GM23248 (cell line): Measurements from ENCODE around the gene TMEM50B. TPM values are rescaled to one million over a fixed set of nuclear protein-coding genes. Genes with fewer than 3 reads are reported as not detected.

Experiments
- DNase-seq: peaks from one replicate; pipeline ENCODE4 v3.0.0-alpha.2; 2015
- H2AFZ ChIP-seq: fragments of 200-600 bp; sonication (generic); 2 replicates; pipeline ENCODE4 v1.6.1; 2016; ENCODE audit warnings: antibody characterized with exemption
- H3F3A ChIP-seq: fragments of 200-600 bp; sonication (generic); 2 replicates; pipeline ENCODE4 v1.6.1; 2016; ENCODE audit warnings: mild to moderate bottlenecking, antibody characterized with exemption, mixed run types; ENCODE audit not compliant: insufficient read depth
- H3K27ac ChIP-seq: fragments of 200-600 bp; sonication (generic); 2 replicates; pipeline ENCODE4 v1.5.1; 2016; ENCODE audit warnings: mild to moderate bottlenecking
- H3K27me3 ChIP-seq: fragments of 200-600 bp; sonication (generic); replicated peaks from 2 replicates; pipeline ENCODE4 v1.6.1; 2016; ENCODE audit warnings: mild to moderate bottlenecking; ENCODE audit not compliant: insufficient read depth
- H3K36me3 ChIP-seq: fragments of 200-600 bp; sonication (generic); 2 replicates; pipeline ENCODE4 v1.6.1; 2016; ENCODE audit warnings: low read depth, mild to moderate bottlenecking
- H3K4me1 ChIP-seq: fragments of 200-600 bp; sonication (generic); 2 replicates; pipeline ENCODE4 v1.6.1; 2016; ENCODE audit warnings: mild to moderate bottlenecking; ENCODE audit not compliant: insufficient read depth
- H3K4me2 ChIP-seq: fragments of 200-600 bp; sonication (generic); one replicate; pipeline ENCODE4 v1.6.1; 2016; ENCODE audit warnings: mild to moderate bottlenecking; ENCODE audit not compliant: unreplicated experiment
- H3K4me3 ChIP-seq: fragments of 200-600 bp; sonication (generic); 2 replicates; pipeline ENCODE4 v1.5.1; 2016; ENCODE audit warnings: mild to moderate bottlenecking
- H3K79me2 ChIP-seq: fragments of 200-600 bp; sonication (generic); 2 replicates; pipeline ENCODE4 v1.6.1; 2016; ENCODE audit warnings: mild to moderate bottlenecking; ENCODE audit not compliant: insufficient read depth
- H3K9ac ChIP-seq: fragments of 200-600 bp; sonication (generic); 2 replicates; pipeline ENCODE4 v1.6.1; 2016; ENCODE audit warnings: mild to moderate bottlenecking
- H3K9me2 ChIP-seq: fragments of 200-600 bp; sonication (generic); 2 replicates; pipeline ENCODE4 v1.6.1; 2016; ENCODE audit warnings: mixed run types, mild to moderate bottlenecking, moderate library complexity; ENCODE audit not compliant: insufficient read depth
- H3K9me3 ChIP-seq: fragments of 200-600 bp; sonication (generic); one replicate; pipeline ENCODE4 v1.6.1; 2017; ENCODE audit warnings: low read depth
- H4K20me1 ChIP-seq: fragments of 200-600 bp; sonication (generic); 2 replicates; pipeline ENCODE4 v1.6.0; 2016; ENCODE audit not compliant: insufficient read depth
- EZH2 ChIP-seq: fragments of 200-600 bp; sonication (generic); IDR thresholded peaks from 2 replicates; pipeline ENCODE4 v1.6.1; 2018; ENCODE audit warnings: antibody characterized with exemption, mild to moderate bottlenecking; ENCODE audit not compliant: insufficient read depth, poor library complexity, severe bottlenecking
- EZH2phosphoT487 ChIP-seq: fragments of 200-600 bp; sonication (generic); IDR thresholded peaks from 2 replicates; pipeline ENCODE4 v1.6.1; 2018; ENCODE audit warnings: antibody characterized with exemption, moderate library complexity, mild to moderate bottlenecking, low read depth; ENCODE audit not compliant: insufficient read depth
- whole genome bisulfite sequencing, 2 experiments: methylation state at CpG; one replicate each; pipeline ENCODE4 v1.1.6; 2015 to 2017; ENCODE audit warnings: low lambda C conversion rate in 2 of 2, low coverage in 1 of 2; ENCODE audit errors: missing lambda C conversion rate in 2 of 2; 5-methylcytosine and 5-hydroxymethylcytosine counted together
- in situ Hi-C: fragments of 300-500 bp; cut with MboI; formaldehyde crosslinking; loops from 2 replicates; pipeline ENCODE4 v1.15.0; 2020
- polyA plus RNA-seq: library from polyadenylated mRNA; unstranded; fragments of >200 nt; fragmentation: Nextera tagmentation; extraction: Ambion mirVana; gene quantifications from 2 replicates; pipeline ENCODE4 v1.2.1, GENCODE V29; 2016
- total RNA-seq: library from RNA; depleted of rRNA; stranded (reverse); fragments of >200 nt; shearing (Covaris generic); gene quantifications from 2 replicates; pipeline ENCODE4 v1.2.3, GENCODE V29; 2014

The TMEM50B gene
- total and polyA plus RNA-seq, 2 experiments from 2014 or later: 35.1 to 43.9 TPM

DNA sequence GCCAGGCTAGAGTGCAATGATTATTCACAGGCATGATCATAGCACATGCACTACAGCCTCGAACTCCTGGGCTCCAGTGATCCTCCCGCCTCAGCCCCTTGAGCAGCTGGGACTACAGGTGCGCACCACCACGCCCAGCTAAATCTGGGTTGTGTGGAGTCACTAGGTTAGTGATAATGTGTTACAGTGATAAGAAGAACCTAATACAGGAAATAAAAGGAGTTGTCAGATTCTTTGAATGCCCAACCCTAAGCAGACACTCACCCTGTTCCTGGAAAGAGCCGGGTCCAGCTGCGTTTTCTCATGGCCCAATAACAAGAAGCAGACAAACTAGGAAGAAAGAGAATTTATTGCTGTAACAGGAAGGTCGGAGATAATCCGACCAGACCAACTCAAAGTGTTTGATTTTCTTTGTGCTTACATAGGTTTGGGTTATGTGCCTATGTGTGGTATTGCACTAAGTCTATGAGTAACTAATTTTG, 67.8 kb downstream of the TMEM50B start:
- Histone ChIP-seq H4K20me1 (no peaks in the 10 kb centered on the region; the same call in 1 of the 2 replicates), H3K27me3 (no peaks in the 10 kb centered on the region), H2AFZ (no peak overlapping the region), H3K4me2 (no peak overlapping the region), H3K27ac (no peak overlapping the region), H3K9me2 (no peaks in the 10 kb centered on the region), H3K36me3 (peaks cover 27% of the 10 kb centered on the region; the same call in 1 of the 2 replicates), H3K4me3 (no peak overlapping the region), H3K79me2 (peaks cover 100% of the 10 kb centered on the region), H3K9me3 (no peaks in the 10 kb centered on the region), H3F3A (peaks cover 20% of the 10 kb centered on the region), H3K4me1 (peaks cover 11% of the 10 kb centered on the region), H3K9ac (no peak overlapping the region)
- TF ChIP-seq EZH2phosphoT487: no peak
- TF ChIP-seq EZH2: no peak
- in situ Hi-C loops: no loop called here
- no peak for DNase-seq
- WGBS, 2 experiments: 57 to 61% methylated on average over 8 of the region's 8 CpGs

DNA sequence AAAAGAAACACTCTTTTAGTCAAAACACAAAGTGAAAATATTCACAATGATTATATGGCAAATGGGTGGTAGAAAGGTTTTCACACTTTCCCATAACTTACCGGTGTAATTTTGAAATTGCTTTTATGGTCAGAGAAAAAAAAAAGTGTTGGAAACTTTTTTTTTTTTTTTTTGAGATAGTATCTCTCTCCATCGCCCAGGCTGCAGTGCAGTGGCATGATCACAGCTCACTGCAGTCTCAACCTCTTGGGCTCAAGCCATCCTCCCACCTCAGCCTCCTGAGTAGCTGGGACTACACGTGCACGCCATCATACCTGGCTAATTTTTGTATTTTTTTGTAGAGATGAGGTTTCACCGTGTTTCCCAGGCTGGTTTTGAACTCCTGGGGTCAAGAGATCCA, 73.3 kb downstream of the TMEM50B start:
- H3K4me3 ChIP-seq: no peak overlapping the region
- H3K9me2 ChIP-seq: no peaks in the 10 kb centered on the region
- H3F3A ChIP-seq: peaks cover 44% of the 10 kb centered on the region
- H3K9me3 ChIP-seq: no peaks in the 10 kb centered on the region
- H3K27me3 ChIP-seq: no peaks in the 10 kb centered on the region
- in situ Hi-C loops: no loop called here
- H3K4me2 ChIP-seq: no peak overlapping the region
- H4K20me1 ChIP-seq: 0 out of 2 replicates have a peak, but pooled peaks cover 5% of the 10 kb centered on the region
- no peak overlapping the region; the same call in 1 of the 2 replicates for H3K27ac ChIP-seq
- peaks cover 3% of the 10 kb centered on the region; the same call in 1 of the 2 replicates for H3K36me3 ChIP-seq
- no peak overlapping the region for H2AFZ ChIP-seq
- H3K4me1 ChIP-seq: peaks cover 29% of the 10 kb centered on the region
- DNase-seq: no peak
- peaks cover 80% of the 10 kb centered on the region for H3K79me2 ChIP-seq
- WGBS, 2 experiments: 67 to 75% methylated on average over 5 of the region's 5 CpGs
- TF ChIP-seq EZH2phosphoT487 (no peak), EZH2 (no peak)
- no peak overlapping the region for H3K9ac ChIP-seq

DNA sequence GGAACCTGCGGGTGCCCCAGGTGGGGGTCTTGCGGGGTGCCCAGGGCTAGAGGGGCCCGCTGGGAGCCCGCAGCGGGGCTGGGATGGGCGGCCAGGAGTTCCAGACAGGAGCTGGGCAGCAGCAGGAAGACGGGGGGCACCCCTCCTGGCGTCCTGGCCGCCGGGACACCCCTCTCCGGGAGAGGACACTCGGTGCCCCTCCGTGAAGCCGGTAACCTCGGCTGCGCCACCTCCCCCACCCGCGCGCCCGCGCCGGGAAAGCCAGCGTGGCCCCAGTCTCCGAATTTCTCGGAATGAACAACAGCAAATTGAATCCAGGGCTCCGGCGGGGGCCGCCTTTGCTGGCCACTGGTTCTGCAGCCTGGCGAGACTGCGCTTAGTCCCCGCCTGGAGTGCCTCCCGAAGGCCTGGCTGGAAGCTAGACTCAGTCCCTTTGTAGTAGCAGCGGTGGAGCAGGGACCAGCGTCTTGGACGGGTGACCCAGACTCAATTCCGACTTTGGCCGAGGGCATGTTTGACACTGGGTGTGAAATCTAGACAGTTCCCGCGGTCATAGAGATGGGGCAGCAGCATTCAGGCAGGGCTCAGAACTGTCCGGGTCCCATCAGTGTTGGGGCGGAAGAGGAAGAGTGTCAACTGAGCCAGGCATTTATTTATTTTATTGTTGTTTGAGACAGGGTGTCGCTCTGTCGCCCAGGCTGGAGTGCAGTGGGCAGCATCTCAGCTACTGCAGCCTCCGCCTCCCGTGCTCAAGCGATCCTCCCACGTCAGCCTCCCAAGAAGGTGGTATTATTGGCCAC, 75.8 kb downstream of the TMEM50B start:
- H3K4me2 ChIP-seq: peak overlapping the region; percentile 94
- peak overlapping the region; percentile 97 for H3K9ac ChIP-seq
- peak overlapping the region; percentile 87 for H3K27ac ChIP-seq
- no peaks in the 10 kb centered on the region for H3K36me3 ChIP-seq
- WGBS, 2 experiments: 0 to 2% methylated on average over 28 to 40 of the region's 47 CpGs
- H2AFZ ChIP-seq: peak overlapping the region; percentile 64
- peaks cover 39% of the 10 kb centered on the region for H3F3A ChIP-seq
- H3K27me3 ChIP-seq: no peaks in the 10 kb centered on the region
- 0 out of 2 replicates have a peak, but pooled peaks cover 5% of the 10 kb centered on the region for H4K20me1 ChIP-seq
- H3K9me3 ChIP-seq: no peaks in the 10 kb centered on the region
- in situ Hi-C loops: no loop called here
- no peaks in the 10 kb centered on the region for H3K9me2 ChIP-seq
- H3K79me2 ChIP-seq: peaks cover 55% of the 10 kb centered on the region
- peak overlapping the region; percentile 87 for H3K4me3 ChIP-seq
- peak; percentile 86 for DNase-seq
- H3K4me1 ChIP-seq: peaks cover 24% of the 10 kb centered on the region
- TF ChIP-seq EZH2: no peak
- TF ChIP-seq EZH2phosphoT487: no peak

DNA sequence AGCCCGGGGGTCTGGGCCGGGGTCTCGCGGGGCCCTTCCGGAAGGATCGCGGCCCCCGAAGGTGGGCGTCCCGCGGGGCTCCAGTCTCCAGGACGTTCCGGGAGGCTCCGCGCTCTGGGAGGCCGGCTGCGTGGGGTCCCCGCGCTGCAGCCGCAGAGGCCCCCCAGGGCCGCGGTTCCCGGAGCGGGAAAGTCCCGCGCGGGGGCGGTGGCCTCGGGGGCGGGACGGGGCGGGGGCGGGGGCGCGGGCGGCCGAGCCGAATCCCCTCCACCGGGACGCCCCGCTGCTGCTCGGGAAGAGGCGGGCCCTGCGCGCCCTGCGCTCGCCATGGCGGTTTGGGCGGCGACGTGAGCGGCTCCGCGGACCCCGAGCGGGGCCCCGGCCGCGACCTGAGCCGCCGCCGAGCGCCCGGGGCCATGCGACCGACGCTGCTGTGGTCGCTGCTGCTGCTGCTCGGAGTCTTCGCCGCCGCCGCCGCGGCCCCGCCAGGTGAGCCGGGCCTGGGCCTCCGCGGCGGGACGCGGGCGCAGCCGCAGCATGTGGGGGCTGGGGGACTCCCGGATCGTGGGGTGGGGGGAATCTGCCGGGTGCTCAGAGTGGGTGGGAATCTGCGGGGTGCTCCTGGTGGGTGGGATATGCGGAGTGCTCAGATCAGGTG, 76.5 kb downstream of the TMEM50B start, which contains the start of gene IFNGR2:
TSS of gene IFNGR2 (plus strand) at position 286 of the 658 bp plus-strand sequence. CDS start at position 417, 131 bp downstream.
- Histone ChIP-seq H4K20me1 (0 out of 2 replicates have a peak, but pooled peaks cover 5% of the 10 kb centered on the region), H3K79me2 (peaks cover 47% of the 10 kb centered on the region), H3K4me2 (peak within 1 kb of the TSS; percentile 94), H3K9me3 (no peaks in the 10 kb centered on the region), H3K9ac (peak within 1 kb of the TSS; percentile 97), H3K36me3 (no peaks in the 10 kb centered on the region), H3F3A (peaks cover 39% of the 10 kb centered on the region), H3K4me1 (peaks cover 24% of the 10 kb centered on the region), H3K4me3 (peak within 1 kb of the TSS; percentile 87), H3K27me3 (no peaks in the 10 kb centered on the region), H2AFZ (peak within 1 kb of the TSS; percentile 70), H3K9me2 (no peaks in the 10 kb centered on the region), H3K27ac (peak within 1 kb of the TSS; percentile 87)
- TF ChIP-seq EZH2: no peak
- TF ChIP-seq EZH2phosphoT487: no peak
- in situ Hi-C loops: no loop called here
- DNase-seq: peak; percentile 58
- WGBS, 2 experiments: 1% methylated on average over 16 to 67 of the region's 89 CpGs
